Activated T-cell treated with anti-CD3 and anti-CD28 coated beads, Interleukin-2, amount 50 U/mL, for 24 hours (primary cell): ENCODE data around the gene TNRC6A.
A peak's percentile ranks its signal among the peaks of the same experiment; 100 is the strongest.

Experiments used
- DNase-seq: peaks from one replicate; pipeline ENCODE4 v3.0.0-alpha.2; 2020
- H3K27ac Mint-ChIP-seq: 2 replicates; pipeline ENCODE4 v1.8.0; 2020; ENCODE audit warnings: mild to moderate bottlenecking, mixed read lengths
- H3K27me3 Mint-ChIP-seq: 2 replicates; pipeline ENCODE4 v1.8.0; 2020; ENCODE audit warnings: mixed read lengths
- H3K36me3 Mint-ChIP-seq: 2 replicates; pipeline ENCODE4 v1.8.0; 2020; ENCODE audit warnings: low read depth, mixed read lengths
- H3K4me1 Mint-ChIP-seq: 2 replicates; pipeline ENCODE4 v1.8.0; 2020; ENCODE audit warnings: low read depth, mixed read lengths
- H3K4me3 Mint-ChIP-seq: 2 replicates; pipeline ENCODE4 v1.8.0; 2020; ENCODE audit warnings: mild to moderate bottlenecking, moderate library complexity, mixed read lengths
- H3K9me3 Mint-ChIP-seq: 2 replicates; pipeline ENCODE4 v1.8.0; 2020; ENCODE audit warnings: mixed read lengths

Gene TNRC6A

DNA sequence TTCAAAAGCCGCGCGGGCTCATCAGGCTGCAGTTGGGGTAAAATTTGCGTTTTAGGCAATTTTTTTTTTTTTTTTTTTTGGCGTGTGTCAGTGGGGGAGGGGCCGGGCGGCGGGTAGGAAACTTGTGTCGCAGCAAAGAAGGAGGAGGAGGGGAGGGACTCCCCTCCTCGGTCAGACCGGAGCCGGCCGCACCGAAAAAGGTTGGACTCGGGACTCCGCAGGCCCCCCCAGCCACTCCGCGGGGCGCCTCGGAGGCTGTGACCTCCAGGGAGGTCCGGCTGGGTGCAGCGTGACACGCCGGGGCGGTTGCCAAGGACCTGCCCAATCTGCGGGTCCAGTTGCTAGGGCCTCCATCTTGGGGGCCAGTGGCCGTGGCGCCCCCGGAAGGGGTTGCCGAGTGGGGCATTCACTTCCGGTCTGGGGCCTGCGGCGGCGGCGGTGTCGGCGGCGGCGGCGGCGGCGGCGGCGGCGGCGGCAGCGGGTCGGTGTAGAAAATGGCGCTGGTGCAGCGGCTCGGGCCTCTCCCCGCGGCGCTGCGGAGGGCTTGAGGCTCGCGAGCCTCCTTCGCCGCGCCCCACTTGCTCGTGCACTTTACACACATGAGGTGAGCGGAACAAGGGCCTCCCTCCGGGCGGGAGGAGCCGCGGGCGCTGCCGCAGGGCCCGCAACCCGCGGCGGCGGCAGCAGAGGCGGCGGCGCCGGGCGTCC lies at the start of gene TNRC6A:
Gene TNRC6A, plus strand, starts transcription at position 409 of the 708 bp plus-strand sequence. Its CDS starts 191 bp downstream, at position 600.
- Mint-ChIP-seq H3K4me3 (peak within 1 kb of the TSS; percentile 95), H3K27ac (peak within 1 kb of the TSS; percentile 97), H3K36me3 (peaks cover 46% of the 10 kb centered on the region), H3K9me3 (no peaks in the 10 kb centered on the region), H3K4me1 (peaks cover 45% of the 10 kb centered on the region), H3K27me3 (no peaks in the 10 kb centered on the region)
- peak; percentile 94 for DNase-seq

GRCh38 chr16:24681793-24682192 lies 47.7 kb upstream of the TNRC6A start:
- Mint-ChIP-seq H3K27me3 (peaks cover 15% of the 10 kb centered on the region), H3K9me3 (no peaks in the 10 kb centered on the region), H3K36me3 (no peaks in the 10 kb centered on the region), H3K4me1 (peaks cover 4% of the 10 kb centered on the region), H3K27ac (no peak overlapping the region), H3K4me3 (no peak overlapping the region)
- no peak for DNase-seq

- Mint-ChIP-seq H3K4me1 (peaks cover 4% of the 10 kb centered on the region), H3K36me3 (no peaks in the 10 kb centered on the region), H3K27ac (no peak overlapping the region), H3K4me3 (no peak overlapping the region), H3K9me3 (no peaks in the 10 kb centered on the region), H3K27me3 (peaks cover 13% of the 10 kb centered on the region)
- no peak for DNase-seq
These were observed 46.2 kb upstream of the TNRC6A start for GRCh38 chr16:24683250-24683649.

GRCh38 chr16:24683847-24684493 lies 45.5 kb upstream of the TNRC6A start:
- no peak for DNase-seq
- Mint-ChIP-seq H3K27me3 (peaks cover 13% of the 10 kb centered on the region), H3K27ac (no peak overlapping the region), H3K4me1 (peaks cover 4% of the 10 kb centered on the region), H3K4me3 (no peak overlapping the region), H3K36me3 (no peaks in the 10 kb centered on the region), H3K9me3 (no peaks in the 10 kb centered on the region)

- Mint-ChIP-seq H3K4me1 (peaks cover 4% of the 10 kb centered on the region), H3K4me3 (no peak overlapping the region)
- no peak for DNase-seq
These were observed 43.7 kb upstream of the TNRC6A start for GRCh38 chr16:24685539-24686432.

GRCh38 chr16:24686678-24687077 lies 42.8 kb upstream of the TNRC6A start:
- H3K9me3 Mint-ChIP-seq, result no peaks in the 10 kb centered on the region
- H3K27me3 Mint-ChIP-seq, result peaks cover 21% of the 10 kb centered on the region
- H3K4me3 Mint-ChIP-seq, result no peak overlapping the region
- no peak for DNase-seq
- H3K4me1 Mint-ChIP-seq, result peaks cover 4% of the 10 kb centered on the region
- no peaks in the 10 kb centered on the region for H3K36me3 Mint-ChIP-seq
- no peak overlapping the region for H3K27ac Mint-ChIP-seq

More at GRCh38 chr16:24685539-24686432, 43.7 kb upstream of the TNRC6A start:
- H3K27me3 Mint-ChIP-seq, result peaks cover 18% of the 10 kb centered on the region
- H3K27ac Mint-ChIP-seq, result no peak overlapping the region
- H3K9me3 Mint-ChIP-seq, result no peaks in the 10 kb centered on the region
- no peaks in the 10 kb centered on the region for H3K36me3 Mint-ChIP-seq

GRCh38 chr16:24688359-24688758 lies 41.1 kb upstream of the TNRC6A start:
- Mint-ChIP-seq H3K27ac (no peak overlapping the region), H3K4me3 (no peak overlapping the region), H3K9me3 (no peaks in the 10 kb centered on the region), H3K36me3 (no peaks in the 10 kb centered on the region), H3K4me1 (peaks cover 4% of the 10 kb centered on the region), H3K27me3 (peaks cover 19% of the 10 kb centered on the region)
- DNase-seq, result no peak

- no peaks in the 10 kb centered on the region for H3K36me3 Mint-ChIP-seq
- H3K27ac Mint-ChIP-seq, result no peak overlapping the region
- H3K4me3 Mint-ChIP-seq, result no peak overlapping the region
These were observed 40.3 kb upstream of the TNRC6A start for GRCh38 chr16:24689128-24689527.

DNA sequence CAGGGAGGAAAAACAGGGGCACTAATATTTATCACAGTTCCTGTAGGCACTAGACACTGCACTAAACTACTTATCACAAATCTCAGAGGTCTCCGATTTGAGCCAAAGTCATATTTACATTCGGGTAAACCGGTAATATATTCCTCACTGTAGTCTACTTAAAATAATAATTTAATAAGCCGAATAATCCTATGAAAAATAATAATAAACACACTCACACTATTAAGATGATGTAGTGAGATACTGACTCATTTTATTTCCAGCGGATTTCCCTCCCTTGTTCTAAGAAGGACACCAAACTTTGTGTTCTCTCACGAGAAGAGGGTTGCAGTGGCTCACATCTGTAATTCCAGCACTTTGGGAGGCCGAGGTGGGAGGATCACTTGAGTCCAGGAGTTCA lies 36.6 kb upstream of the TNRC6A start:
- Mint-ChIP-seq H3K36me3 (no peaks in the 10 kb centered on the region), H3K9me3 (no peaks in the 10 kb centered on the region), H3K27ac (no peak overlapping the region), H3K27me3 (peaks cover 13% of the 10 kb centered on the region), H3K4me3 (no peak overlapping the region), H3K4me1 (no peaks in the 10 kb centered on the region)
- no peak for DNase-seq

More at GRCh38 chr16:24689128-24689527, 40.3 kb upstream of the TNRC6A start:
- Mint-ChIP-seq H3K4me1 (peaks cover 4% of the 10 kb centered on the region), H3K27me3 (peaks cover 23% of the 10 kb centered on the region), H3K9me3 (no peaks in the 10 kb centered on the region)
- no peak for DNase-seq

GRCh38 chr16:24694931-24695330 lies 34.5 kb upstream of the TNRC6A start:
- Mint-ChIP-seq H3K27me3 (peaks cover 8% of the 10 kb centered on the region), H3K27ac (no peak overlapping the region), H3K4me1 (no peaks in the 10 kb centered on the region), H3K36me3 (no peaks in the 10 kb centered on the region), H3K9me3 (no peaks in the 10 kb centered on the region), H3K4me3 (no peak overlapping the region)
- no peak for DNase-seq

GRCh38 chr16:24696699-24697098 lies 32.8 kb upstream of the TNRC6A start:
- Mint-ChIP-seq H3K4me1 (peaks cover 6% of the 10 kb centered on the region), H3K4me3 (no peak overlapping the region), H3K36me3 (no peaks in the 10 kb centered on the region)

GRCh38 chr16:24698308-24698707 lies 31.1 kb upstream of the TNRC6A start:
- Mint-ChIP-seq H3K27me3 (peaks cover 12% of the 10 kb centered on the region), H3K4me3 (no peak overlapping the region), H3K4me1 (peaks cover 6% of the 10 kb centered on the region), H3K27ac (no peak overlapping the region), H3K36me3 (no peaks in the 10 kb centered on the region), H3K9me3 (no peaks in the 10 kb centered on the region)
- no peak for DNase-seq

More at GRCh38 chr16:24696699-24697098, 32.8 kb upstream of the TNRC6A start:
- Mint-ChIP-seq H3K27me3 (peaks cover 10% of the 10 kb centered on the region), H3K9me3 (no peaks in the 10 kb centered on the region), H3K27ac (no peak overlapping the region)
- DNase-seq, result no peak

GRCh38 chr16:24699151-24699723 lies 30.2 kb upstream of the TNRC6A start:
- peaks cover 8% of the 10 kb centered on the region for H3K27me3 Mint-ChIP-seq
- H3K4me3 Mint-ChIP-seq, result no peak overlapping the region
- H3K9me3 Mint-ChIP-seq, result no peaks in the 10 kb centered on the region
- H3K27ac Mint-ChIP-seq, result no peak overlapping the region
- DNase-seq, result no peak
- H3K4me1 Mint-ChIP-seq, result peaks cover 6% of the 10 kb centered on the region
- no peaks in the 10 kb centered on the region for H3K36me3 Mint-ChIP-seq
